Activated CD4-positive, CD25-positive, alpha-beta regulatory T cell treated with anti-CD3 and anti-CD28 coated beads, Interleukin-2, amount 50 U/mL, for 24 hours (primary cell): Measurements from ENCODE around the gene LMF2.
"Not testable (repeated sequence)": the region's sequence is repeated elsewhere in the genome, so short reads cannot be mapped to it uniquely, and the experiment has no call there.

Experiments
- ATAC-seq, 2 donors: fragments of 150-1000 bp; cut with Tn5 transposase; one replicate each; pipeline ENCODE4 v1.10.0; 2021; ENCODE audit warnings: mild to moderate bottlenecking in 1 of 2, moderate library complexity in 1 of 2

LMF2 gene

GRCh38 chr22:50523806-50524675 is 16.5 kb upstream of the LMF2 start:
- ATAC-seq = no peak

GRCh38 chr22:50523458-50523805 is 15.9 kb upstream of the LMF2 start:
- ATAC-seq = no peak

- ATAC-seq = no peak
These were observed 15.4 kb upstream of the LMF2 start for GRCh38 chr22:50522806-50523438.

GRCh38 chr22:50522208-50522805 is 14.8 kb upstream of the LMF2 start:
- ATAC-seq = no peak

GRCh38 chr22:50521710-50522109 is 14.2 kb upstream of the LMF2 start:
- ATAC-seq = no peak

- ATAC-seq = no peak
These were observed 13.4 kb upstream of the LMF2 start for GRCh38 chr22:50520826-50521453.

- ATAC-seq = not testable (repeated sequence)
These were observed 12.7 kb upstream of the LMF2 start for GRCh38 chr22:50520184-50520583.

GRCh38 chr22:50519151-50519550 is 11.6 kb upstream of the LMF2 start:
- ATAC-seq = no peak

- no peak for ATAC-seq
These were observed 11.1 kb upstream of the LMF2 start for GRCh38 chr22:50518606-50519005.

- no peak for ATAC-seq
These were observed 10.2 kb upstream of the LMF2 start for GRCh38 chr22:50517495-50518260.

- ATAC-seq = no peak
These were observed 9.4 kb upstream of the LMF2 start for GRCh38 chr22:50516891-50517290.

- ATAC-seq = no peak
These were observed 8.6 kb upstream of the LMF2 start for GRCh38 chr22:50516068-50516467.

GRCh38 chr22:50513175-50513574 is 5.7 kb upstream of the LMF2 start:
- ATAC-seq = no peak

GRCh38 chr22:50508897-50509296 is 1.4 kb upstream of the LMF2 start:
- ATAC-seq = no peak

- peak; percentile 67 to 79 for ATAC-seq
These were observed 736 bp upstream of the LMF2 start, which contains the start of gene NCAPH2 for GRCh38 chr22:50507991-50508884. Gene NCAPH2, plus strand, starts transcription at chr22:50508224. Its CDS starts 114 bp downstream, at chr22:50508338.

- ATAC-seq = no peak
These were observed 686 bp downstream of the LMF2 start for GRCh38 chr22:50506611-50507420.

- ATAC-seq = no peak
These were observed 1.5 kb downstream of the LMF2 start for GRCh38 chr22:50505776-50506610.

- ATAC-seq = no peak
These were observed 2.2 kb downstream of the LMF2 start for GRCh38 chr22:50505276-50505775.
